ENCODE data around the gene CRHR2.

The CRHR2 gene

DNA sequence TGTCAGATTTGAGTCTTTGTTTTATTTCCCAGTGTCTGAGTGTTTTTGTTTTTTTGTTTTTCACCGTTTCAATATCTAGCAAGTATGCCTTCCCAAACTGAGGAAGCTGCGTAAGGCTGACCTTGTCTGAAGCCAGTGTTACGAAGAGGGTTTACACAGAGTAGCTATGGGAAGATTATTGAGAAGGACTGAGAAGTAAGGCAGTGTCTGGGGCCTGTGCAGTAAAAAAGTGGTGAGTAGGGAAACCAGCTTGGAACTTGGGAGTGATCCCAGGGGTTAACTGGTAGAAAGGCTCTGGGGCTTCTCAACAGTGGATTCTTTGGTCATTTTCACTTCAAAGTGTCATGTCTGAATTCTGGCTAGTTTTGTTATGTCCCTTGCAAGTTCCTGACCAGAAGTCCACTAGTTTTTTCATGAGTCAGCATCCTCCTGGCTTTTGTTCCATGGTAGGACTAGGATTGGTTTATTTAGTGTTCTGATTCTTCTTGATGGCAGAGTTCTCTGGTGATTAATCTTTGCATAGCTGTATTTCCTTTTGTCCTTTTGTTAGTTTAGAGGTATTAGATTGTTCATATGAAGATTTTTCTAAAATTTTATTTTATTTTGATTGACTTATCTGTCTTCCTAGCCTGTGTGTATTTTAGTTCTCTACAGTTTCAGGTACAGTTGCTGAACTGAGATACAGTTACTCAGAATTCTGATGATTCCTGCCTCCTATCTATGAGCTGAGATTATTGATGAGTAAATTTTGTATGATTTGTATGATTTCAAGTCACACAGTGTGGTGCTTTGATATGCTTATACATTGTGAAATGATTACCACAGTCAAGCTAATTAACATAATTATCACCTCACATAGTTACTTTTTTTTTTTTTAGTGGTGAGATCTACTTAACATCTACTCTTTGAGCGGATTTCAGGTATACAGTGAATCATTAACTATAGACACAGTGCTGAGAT lies 68.6 kb downstream of the CRHR2 start:
- DNase-seq = no peak

DNA sequence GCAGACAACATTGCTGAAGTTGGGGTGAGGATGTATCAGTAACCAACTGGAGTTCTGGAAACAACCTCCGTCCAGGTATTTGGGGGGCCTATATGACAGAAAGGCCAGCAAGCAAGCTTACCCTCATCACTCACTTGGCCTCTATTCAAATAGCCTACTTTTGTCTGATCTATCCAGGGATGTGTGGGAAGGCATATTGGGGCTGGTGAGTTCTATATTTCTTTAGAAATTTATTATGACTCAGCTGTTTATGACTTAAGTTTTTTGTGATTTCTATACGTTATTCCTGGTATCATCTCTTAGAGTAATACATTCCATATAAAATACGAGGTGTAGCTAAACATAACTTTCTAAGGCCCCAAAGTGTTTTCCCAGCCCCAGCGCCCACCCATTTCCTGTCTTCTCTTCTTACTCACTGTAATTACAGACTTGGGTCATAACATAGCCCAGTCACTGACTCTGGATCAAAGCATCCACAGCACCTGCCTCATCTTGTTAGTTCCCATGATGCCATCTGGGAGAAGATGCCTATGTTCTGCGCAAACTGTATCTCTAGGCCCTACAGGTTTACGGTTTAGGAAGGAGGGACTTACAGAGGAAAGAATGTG lies 69.5 kb downstream of the CRHR2 start:
- no peak for DNase-seq

- no peak for DNase-seq
Observed at GRCh38 chr7:30605832-30606231, 76.4 kb downstream of the CRHR2 start.

DNA sequence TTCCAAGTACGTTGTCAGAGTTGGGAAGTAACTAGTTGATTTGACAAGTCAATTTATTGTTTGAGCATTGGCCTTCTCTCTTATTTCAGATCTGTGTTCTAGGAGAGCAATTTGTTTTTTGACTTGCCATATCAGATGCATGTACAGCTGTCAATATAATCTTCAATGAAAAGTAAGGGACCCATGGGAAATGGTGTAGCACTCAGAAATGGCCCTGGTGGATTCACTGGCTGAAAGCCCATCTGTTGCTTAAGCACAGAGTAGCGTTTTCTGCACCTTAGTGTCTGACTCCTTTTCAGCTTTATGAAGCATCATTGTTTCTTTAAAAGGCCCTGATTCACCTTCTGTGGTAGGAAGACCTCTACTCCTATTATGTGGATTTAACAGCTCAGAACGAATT lies 77.4 kb downstream of the CRHR2 start:
- DNase-seq = no peak

All from activated effector memory CD4-positive, alpha-beta T cell treated with anti-CD3 and anti-CD28 coated beads, Interleukin-2, amount 50 U/mL, for 16 hours (primary cell).